Renal pelvis (tissue), 4 donors: ENCODE data around the gene ADI1. TPM values are rescaled to one million over a fixed set of nuclear protein-coding genes. Genes with fewer than 3 reads are reported as not detected.
"Not testable (repeated sequence)": the region's sequence is repeated elsewhere in the genome, so short reads cannot be mapped to it uniquely, and the experiment has no call there.

Experiments used
- DNase-seq: peaks from one replicate; pipeline ENCODE4 v3.0.0-alpha.2; 2013
- polyA plus RNA-seq, 3 donors: library from polyadenylated mRNA; unstranded; fragments of 120-200 nt; gene quantifications; one replicate each; pipeline ENCODE4 v1.2.1, GENCODE V29; 2013; ENCODE audit not compliant: insufficient read length in 3 of 3

ADI1 gene
- polyA plus RNA-seq, 3 donors = 70.3 to 77.0 (median 76.4) TPM

GRCh38 chr2:3465844-3466481 is 53.4 kb downstream of the ADI1 start:
- no peak for DNase-seq

DNA sequence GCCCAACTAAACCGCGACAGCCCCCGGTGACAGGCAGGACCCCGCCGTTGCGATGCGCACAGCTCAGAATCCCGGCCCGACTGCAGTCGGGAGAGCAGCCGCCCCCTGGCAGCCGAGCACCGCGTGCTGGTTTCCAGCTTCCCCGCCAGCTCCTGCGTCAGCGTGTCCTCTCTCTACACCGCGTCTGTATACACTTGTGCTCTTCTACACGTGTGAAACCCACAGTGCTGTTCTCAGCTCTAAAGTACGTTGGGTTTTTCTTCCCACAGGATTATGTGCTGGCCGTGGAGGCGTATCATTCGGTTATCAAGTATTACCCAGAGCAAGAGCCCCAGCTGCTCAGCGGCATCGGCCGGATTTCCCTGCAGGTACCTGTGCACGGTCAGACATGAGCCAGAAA is 54.0 kb downstream of the ADI1 start:
- DNase-seq = no peak

- no peak for DNase-seq
Measured at GRCh38 chr2:3464401-3465005, 54.8 kb downstream of the ADI1 start.

GRCh38 chr2:3463944-3464343 is 55.4 kb downstream of the ADI1 start:
- DNase-seq = no peak

DNA sequence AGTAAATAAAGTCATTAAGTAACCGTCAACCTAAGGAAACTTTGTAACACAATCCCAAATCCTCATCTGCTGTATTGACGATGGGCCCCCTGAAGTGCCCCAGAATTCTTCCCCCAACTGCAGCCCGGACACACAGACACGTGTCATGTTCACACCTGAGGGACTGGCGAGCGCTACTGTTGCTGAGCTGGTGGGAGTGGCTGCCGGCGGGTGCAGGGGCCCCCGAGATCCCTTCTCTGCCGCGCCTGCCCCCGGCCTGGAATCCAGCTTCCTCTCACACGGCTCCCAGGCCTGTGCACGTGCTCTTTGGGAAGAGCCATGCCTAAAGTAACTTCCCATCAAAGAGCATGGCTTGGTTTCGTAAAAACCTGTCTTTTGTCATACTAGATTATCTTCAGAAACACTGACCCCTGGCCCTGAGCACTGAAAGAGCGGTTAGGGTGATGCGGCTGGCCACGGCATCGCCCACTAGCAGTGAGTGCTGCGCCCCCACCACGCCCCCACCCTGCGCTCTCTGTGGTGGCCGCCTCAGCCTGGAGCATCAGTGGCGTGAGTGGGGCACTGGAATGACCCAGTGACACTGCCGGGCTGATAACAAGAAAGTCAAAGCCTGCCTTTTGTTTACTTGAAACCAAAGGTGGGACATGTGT is 56.0 kb downstream of the ADI1 start:
- no peak for DNase-seq

DNA sequence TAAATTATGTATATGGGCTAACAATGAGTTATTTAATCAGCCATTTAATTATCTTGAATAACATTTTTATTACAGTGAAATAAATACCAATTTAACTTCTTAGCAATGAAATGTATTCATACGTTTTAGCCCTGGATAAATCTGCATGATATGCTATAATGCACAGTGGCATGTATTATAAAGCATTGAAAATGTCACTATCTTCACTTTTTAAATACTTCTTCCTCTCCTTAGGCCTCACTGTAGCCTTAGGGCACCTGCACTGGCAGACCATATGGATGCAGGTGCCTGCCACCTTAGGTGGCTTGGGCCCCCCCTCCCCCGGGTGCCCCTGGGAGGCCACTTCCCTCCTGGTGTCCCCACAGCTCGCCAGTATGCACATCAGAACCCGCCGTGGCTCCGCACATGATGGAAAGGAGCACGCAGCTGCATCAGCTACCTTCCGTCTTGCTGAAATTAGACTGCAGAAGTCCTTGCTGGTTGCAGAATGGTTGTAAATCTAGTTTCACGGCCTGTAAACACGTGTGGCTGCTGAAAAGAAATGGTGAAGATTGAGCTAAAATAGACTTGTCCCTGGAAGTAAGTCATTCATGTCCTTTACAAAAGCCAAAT is 56.7 kb downstream of the ADI1 start:
- DNase-seq = peak; percentile 54

GRCh38 chr2:3461801-3462492 is 57.4 kb downstream of the ADI1 start:
- DNase-seq = peak; percentile 71

- no peak for DNase-seq
Measured at GRCh38 chr2:3460831-3461800, 58.2 kb downstream of the ADI1 start.

GRCh38 chr2:3460156-3460555 is 59.2 kb downstream of the ADI1 start:
- DNase-seq = no peak

- no peak for DNase-seq
Measured at GRCh38 chr2:3459185-3460015, 59.9 kb downstream of the ADI1 start.

DNA sequence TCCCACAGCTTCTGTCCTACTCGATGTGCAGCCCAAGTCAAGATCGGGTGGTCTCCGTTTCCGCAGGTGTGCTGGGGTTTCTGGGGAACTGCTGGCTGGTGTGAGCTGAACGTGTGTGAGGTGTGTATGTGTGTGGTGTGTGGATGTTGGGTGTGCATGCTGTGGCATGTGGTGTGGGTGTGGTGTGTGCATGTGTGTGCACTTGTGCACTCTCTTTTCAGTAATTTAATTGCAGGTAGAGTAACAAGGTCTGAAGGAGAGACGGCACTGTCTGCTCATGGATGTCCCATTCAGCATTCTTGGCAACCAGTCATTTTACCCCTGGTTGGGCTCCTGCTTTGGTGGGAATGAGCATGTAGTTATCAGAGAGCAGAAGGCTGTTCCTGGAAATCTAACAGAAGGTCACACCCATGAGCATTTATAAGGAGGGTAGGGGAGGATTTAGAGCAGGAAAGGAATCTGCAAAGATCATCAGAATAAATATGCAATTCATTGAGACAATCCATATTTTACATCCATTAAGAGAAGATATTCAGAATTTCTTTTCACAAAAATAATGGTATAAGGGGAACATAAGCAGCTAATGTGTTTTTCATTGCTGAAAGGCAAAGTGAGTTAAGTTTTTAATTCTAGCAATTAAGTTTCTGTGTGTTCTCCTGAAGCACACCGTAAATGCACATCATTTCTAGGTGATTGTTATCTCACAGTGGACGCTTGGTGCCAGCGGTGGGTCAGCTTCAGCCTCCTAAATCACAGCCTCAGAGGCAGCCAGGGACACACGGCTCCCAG is 60.7 kb downstream of the ADI1 start:
- no peak for DNase-seq

DNA sequence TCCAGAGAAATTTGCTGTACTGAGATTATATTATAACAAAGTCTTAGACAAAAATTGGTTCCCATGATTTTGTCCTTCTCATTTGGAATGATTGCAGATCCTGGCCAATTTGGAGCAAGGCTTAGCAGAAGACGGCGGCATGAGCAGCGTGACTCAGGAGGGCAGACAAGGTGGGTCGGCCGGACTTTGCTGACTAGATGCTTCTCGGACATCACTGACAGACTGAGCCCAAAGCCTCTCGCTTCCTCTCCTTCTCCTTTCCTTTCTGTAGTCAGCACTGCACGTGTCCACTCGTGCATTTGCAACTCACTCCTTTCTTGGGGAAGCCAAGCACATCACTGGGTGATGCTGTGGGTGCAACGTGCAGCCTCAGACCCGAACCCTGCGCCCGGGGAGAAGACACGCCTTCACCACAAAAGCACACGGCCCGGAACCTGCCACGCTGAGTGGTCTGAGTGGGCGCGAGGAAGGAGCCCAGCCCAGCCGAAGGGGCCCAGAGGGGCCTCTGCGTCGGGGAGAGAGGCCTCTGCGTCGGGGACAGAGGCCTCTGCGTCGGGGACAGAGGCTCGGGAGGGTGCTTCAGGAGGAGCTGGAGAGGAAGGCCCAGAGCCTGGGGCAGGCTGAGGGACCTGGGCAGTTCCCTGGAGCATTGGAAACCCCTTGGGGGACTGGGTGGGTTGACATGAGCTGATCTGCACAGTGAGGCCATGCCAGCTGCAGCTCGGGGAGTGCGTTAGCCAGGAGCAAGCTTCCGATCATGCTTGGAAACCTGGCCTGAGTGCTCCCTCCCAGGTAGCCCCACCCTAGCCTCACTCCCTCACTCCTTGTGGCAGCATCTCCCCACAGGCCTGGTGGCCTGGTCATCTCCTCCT is 61.6 kb downstream of the ADI1 start:
- no peak for DNase-seq

- DNase-seq = no peak
Measured at GRCh38 chr2:3456125-3456524, 63.2 kb downstream of the ADI1 start.

DNA sequence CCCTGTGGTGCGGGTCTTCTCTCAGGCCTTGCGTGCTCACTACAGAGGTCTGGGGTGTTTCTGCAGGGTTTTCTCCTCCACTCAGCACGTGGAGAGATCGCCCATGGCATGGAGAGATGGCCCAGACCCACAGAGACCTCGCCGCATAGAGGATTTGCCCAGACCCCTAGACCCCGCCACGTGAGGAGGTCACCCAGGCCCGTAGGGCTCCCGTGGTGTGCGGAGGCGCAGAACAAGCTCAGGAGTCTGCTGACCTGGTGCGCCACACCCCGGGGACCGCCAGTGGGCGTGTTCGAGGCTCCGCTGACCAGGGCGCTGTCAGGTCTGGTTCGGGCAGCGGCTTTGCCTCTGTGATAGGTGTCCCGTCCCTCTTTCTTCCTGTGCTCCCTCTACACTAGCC is 64.5 kb downstream of the ADI1 start:
- no peak for DNase-seq

DNA sequence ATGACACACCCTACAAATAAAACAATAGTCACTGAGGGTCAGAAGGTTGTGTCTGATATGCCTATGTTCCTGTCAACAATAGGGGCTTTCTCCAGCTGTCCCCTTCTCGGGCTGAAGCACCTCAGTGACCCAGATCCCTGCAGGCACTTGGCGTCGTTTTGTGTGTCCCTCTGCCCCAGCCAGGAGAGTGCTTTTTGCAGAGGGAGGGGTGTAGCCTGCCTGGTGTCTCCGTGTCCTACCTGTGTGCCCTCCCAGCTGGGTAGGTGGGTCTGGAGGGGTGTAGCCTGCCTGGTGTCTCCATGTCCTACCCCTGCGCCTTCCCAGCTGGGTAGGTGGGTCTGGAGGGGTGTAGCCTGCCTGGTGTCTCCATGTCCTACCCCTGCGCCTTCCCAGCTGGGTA is 65.3 kb downstream of the ADI1 start:
- not testable (repeated sequence) for DNase-seq

DNA sequence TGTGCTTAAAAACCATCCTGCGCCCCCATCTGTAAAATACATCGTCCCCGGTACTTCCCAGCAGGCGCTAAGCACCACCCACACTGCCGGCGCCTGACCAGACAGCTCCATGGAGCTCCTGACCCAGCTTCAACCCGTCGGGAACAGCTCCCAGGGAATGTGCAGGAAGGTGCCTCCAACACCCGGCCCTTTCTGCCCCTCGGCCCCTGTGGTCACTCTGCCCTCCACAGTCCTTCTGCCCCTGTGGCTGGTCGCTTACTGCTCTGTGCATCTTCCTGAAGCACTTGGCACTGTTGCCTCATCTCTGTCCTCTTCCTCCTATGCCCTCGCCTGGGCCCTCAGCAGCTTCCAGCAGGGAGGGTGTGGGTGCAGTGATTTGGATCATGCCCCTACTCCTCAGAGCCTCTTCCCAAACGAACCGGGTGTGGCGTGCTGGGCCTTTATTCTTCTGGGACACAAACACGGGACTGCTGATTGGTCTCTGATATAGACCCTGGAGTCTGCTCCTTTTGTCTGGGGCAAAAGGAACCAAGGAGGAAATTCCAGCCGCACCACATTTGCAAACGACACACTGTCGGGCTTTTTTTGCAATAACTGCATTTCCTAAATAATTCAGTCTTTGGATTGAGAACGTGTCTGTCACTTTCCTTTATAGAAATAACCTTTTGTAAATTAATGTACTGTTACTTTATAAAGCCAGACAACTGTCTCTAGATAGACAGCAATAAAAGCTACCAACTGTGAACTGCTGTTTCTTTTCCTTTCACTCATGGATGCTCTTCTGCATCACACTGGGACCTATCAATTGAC is 65.9 kb downstream of the ADI1 start:
- no peak for DNase-seq

DNA sequence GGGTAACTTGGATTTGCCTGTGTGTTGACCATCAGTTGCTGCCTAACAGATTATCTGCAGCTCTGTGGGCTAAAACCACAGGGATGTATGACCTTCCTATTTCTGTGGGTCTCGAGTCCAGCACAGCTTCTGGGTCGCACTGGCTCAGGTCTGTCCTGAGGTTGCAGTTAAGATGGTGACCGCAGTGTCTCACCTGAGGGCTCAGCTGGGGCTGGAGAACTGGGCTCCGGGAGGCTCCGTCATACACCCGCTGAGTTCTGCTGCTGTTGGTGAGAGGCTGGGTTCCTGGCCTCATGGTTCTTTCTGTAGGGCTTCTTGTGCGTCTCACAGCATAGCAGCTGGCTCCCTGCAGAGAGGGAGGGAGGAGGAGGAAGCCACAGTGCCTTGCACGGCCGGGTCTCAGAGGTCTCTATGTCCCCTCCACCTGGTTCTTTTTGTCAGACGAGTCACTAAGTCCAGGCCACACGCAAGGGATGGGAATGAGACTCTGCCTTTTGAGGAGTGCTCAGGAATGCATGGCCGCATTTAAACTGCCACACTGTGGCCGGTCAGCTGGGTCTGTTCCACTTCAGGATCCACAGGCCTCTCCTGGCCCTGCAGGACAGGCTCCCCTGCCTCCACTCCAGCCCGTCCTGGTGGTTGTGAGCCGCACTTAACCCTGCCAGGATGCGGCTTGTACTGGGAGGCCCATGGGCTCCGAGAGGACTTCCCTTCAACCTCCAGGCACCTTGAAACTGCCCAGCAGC is 67.2 kb downstream of the ADI1 start:
- DNase-seq = no peak
